Parathyroid adenoma (tissue), 2 donors: Measurements from ENCODE around the gene ZFP90.
"Not testable (repeated sequence)": the region's sequence is repeated elsewhere in the genome, so short reads cannot be mapped to it uniquely, and the experiment has no call there.

Experiments used
- H2AFZ ChIP-seq: fragments of 300-600 bp; sonication (generic); one replicate; pipeline ENCODE4 v1.7.0; 2017; ENCODE audit warnings: antibody characterized with exemption, mild to moderate bottlenecking
- H3K27ac ChIP-seq: fragments of 300-600 bp; sonication (generic); one replicate; pipeline ENCODE4 v1.7.0; 2017
- H3K27me3 ChIP-seq: fragments of 300-600 bp; sonication (generic); one replicate; pipeline ENCODE4 v1.7.0; 2017; ENCODE audit warnings: low read length; ENCODE audit not compliant: control insufficient read depth, insufficient read depth
- H3K36me3 ChIP-seq: fragments of 300-600 bp; sonication (generic); one replicate; pipeline ENCODE4 v1.7.0; 2017; ENCODE audit warnings: low read length; ENCODE audit not compliant: control insufficient read depth, insufficient read depth
- H3K4me1 ChIP-seq: fragments of 300-600 bp; sonication (generic); one replicate; pipeline ENCODE4 v1.7.0; 2017; ENCODE audit warnings: control low read depth
- H3K4me2 ChIP-seq: fragments of 300-600 bp; sonication (generic); one replicate; pipeline ENCODE4 v1.7.0; 2017; ENCODE audit warnings: low read length
- H3K4me3 ChIP-seq: fragments of 300-600 bp; sonication (generic); one replicate; pipeline ENCODE4 v1.7.0; 2017; ENCODE audit warnings: low read depth, low read length
- H3K79me2 ChIP-seq: fragments of 300-600 bp; sonication (generic); one replicate; pipeline ENCODE4 v1.7.0; 2017; ENCODE audit warnings: control low read depth
- H3K9ac ChIP-seq: fragments of 300-600 bp; sonication (generic); one replicate; pipeline ENCODE4 v1.7.0; 2017; ENCODE audit warnings: mild to moderate bottlenecking
- H3K9me3 ChIP-seq: fragments of 300-600 bp; sonication (generic); one replicate; pipeline ENCODE4 v1.7.0; 2017; ENCODE audit warnings: low read length; ENCODE audit not compliant: control insufficient read depth
- TF ChIP-seq, protein P1 (sequence below): fragments of 300-600 bp; sonication (generic); IDR thresholded peaks from one replicate; pipeline ENCODE4 v1.7.0; 2017; ENCODE audit warnings: antibody characterized with exemption, mild to moderate bottlenecking
- donor health status: primary hyperparathyroidism.

ZFP90 gene

DNA sequence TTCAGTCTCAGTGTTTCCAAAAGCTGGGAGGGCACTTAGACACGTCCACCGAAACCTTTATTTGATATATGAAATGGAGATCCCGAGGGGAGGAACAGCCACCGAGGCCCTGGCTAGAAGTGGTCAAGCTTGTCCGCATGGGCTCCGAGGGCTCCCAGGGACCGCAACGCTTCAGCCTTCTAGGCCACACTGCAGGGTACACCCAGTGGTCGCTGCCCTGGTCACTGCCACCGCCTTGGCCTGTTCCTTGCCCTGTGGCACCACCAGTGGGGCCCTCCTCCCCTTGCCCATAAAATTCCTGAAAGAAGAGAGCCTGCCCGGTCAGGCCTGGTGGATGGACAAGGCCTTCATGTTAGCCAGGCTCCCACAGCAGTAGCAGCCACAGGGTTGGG is 46.9 kb upstream of the ZFP90 start:
- peaks cover 12% of the 10 kb centered on the region for H3K4me1 ChIP-seq
- no peak overlapping the region for H3K9ac ChIP-seq

DNA sequence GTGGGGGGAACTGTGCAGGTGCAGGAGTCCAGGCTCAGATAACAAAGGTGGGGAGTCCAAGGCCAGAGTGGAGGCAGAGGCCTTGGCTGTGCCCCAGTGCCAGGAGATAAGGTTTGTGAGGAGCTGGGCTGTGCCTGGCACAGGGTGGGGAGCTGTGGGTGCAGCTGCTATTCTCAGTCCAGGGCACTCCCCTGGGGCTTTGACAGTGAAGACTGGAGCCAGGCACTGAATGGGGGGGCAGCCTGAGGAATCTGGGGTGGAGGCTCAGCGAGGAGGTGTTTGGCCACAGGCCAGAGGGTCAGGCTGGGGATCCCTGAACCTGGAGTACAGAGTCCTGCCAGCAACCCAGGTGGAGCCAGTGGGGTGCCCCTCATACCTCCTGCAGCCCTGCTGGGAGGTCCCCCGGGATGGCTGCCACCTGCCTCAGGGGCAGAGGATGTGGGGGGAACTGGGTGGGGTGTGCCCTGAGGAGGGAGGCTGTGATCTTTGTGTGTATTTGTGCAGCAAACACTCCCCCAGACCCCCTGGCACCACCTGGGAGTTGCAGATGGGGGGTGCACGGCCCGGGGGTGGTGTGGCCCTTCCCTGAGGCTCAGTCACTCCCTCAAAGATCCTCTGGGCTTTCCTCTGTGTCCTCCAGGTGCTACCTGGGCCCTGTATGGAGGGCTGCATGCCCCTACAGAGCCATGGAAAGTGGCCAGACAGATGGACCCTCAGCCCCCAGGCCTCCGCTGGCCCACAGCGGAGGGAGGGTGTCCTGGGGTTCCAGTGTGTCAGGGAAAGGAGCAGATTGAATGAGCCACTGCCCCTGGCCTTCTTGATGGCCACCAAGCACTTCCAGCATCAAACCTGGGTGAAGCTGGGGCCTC is 46.3 kb upstream of the ZFP90 start:
- Histone ChIP-seq H3K27me3 (no peaks in the 10 kb centered on the region), H3K4me3 (no peak overlapping the region), H3K79me2 (no peaks in the 10 kb centered on the region), H3K27ac (no peak overlapping the region), H3K4me1 (peaks cover 8% of the 10 kb centered on the region), H3K36me3 (no peaks in the 10 kb centered on the region), H2AFZ (no peak overlapping the region), H3K4me2 (no peak overlapping the region), H3K9ac (no peak overlapping the region), H3K9me3 (no peaks in the 10 kb centered on the region)
- TF ChIP-seq, protein P1, sequence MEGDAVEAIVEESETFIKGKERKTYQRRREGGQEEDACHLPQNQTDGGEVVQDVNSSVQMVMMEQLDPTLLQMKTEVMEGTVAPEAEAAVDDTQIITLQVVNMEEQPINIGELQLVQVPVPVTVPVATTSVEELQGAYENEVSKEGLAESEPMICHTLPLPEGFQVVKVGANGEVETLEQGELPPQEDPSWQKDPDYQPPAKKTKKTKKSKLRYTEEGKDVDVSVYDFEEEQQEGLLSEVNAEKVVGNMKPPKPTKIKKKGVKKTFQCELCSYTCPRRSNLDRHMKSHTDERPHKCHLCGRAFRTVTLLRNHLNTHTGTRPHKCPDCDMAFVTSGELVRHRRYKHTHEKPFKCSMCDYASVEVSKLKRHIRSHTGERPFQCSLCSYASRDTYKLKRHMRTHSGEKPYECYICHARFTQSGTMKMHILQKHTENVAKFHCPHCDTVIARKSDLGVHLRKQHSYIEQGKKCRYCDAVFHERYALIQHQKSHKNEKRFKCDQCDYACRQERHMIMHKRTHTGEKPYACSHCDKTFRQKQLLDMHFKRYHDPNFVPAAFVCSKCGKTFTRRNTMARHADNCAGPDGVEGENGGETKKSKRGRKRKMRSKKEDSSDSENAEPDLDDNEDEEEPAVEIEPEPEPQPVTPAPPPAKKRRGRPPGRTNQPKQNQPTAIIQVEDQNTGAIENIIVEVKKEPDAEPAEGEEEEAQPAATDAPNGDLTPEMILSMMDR: no peak

More for the DNA sequence above, 46.9 kb upstream of the ZFP90 start:
- H2AFZ ChIP-seq: no peak overlapping the region
- no peaks in the 10 kb centered on the region for H3K27me3 ChIP-seq
- no peak overlapping the region for H3K4me3 ChIP-seq
- H3K27ac ChIP-seq: no peak overlapping the region
- TF ChIP-seq, protein P1: no peak
- no peaks in the 10 kb centered on the region for H3K36me3 ChIP-seq
- no peak overlapping the region for H3K4me2 ChIP-seq
- H3K9me3 ChIP-seq: no peaks in the 10 kb centered on the region
- H3K79me2 ChIP-seq: no peaks in the 10 kb centered on the region

DNA sequence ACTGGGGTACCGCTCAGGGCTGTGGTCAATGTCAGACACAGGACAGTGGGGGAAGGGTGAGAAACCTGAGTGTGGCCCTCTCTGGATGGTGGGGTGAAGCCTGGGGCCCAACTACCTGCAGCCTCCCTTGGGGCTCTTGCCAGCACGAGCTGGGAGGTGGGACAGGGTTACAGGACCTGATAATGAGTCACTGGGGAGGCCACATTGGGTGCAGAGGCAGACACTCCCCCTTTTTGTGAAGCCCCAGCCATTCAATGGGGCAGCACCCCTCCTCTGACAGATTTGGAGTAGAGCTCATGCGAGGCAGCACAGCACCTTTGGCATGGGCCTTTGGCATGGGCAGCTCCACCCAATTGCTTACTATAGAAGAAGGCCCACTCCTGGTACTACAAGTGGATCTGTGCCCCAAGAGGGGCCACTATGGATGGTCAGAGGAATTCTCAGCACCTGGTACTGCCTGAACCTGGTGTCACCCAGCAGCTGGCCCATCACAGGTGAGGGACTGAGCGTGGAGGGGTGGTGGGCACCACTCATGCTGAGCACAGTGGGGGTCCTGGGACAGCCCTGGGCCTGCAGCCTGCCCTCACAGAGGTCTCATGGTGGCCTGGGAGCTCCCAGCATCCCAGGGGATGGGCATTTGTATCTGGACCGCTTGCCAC is 45.5 kb upstream of the ZFP90 start:
- H3K27ac ChIP-seq: no peak overlapping the region
- no peak overlapping the region for H3K4me2 ChIP-seq
- peaks cover 8% of the 10 kb centered on the region for H3K4me1 ChIP-seq
- H3K9ac ChIP-seq: no peak overlapping the region
- H3K4me3 ChIP-seq: no peak overlapping the region
- H3K27me3 ChIP-seq: no peaks in the 10 kb centered on the region
- no peaks in the 10 kb centered on the region for H3K36me3 ChIP-seq
- H3K79me2 ChIP-seq: no peaks in the 10 kb centered on the region
- no peaks in the 10 kb centered on the region for H3K9me3 ChIP-seq
- no peak overlapping the region for H2AFZ ChIP-seq
- TF ChIP-seq, protein P1: no peak

GRCh38 chr16:68494261-68494660 is 44.8 kb upstream of the ZFP90 start:
- not testable (repeated sequence) for H3K4me3 ChIP-seq, H3K4me2 ChIP-seq, H3K9me3 ChIP-seq, H3K27me3 ChIP-seq, H3K79me2 ChIP-seq, H3K4me1 ChIP-seq, H3K27ac ChIP-seq, H3K36me3 ChIP-seq, H2AFZ ChIP-seq, H3K9ac ChIP-seq

DNA sequence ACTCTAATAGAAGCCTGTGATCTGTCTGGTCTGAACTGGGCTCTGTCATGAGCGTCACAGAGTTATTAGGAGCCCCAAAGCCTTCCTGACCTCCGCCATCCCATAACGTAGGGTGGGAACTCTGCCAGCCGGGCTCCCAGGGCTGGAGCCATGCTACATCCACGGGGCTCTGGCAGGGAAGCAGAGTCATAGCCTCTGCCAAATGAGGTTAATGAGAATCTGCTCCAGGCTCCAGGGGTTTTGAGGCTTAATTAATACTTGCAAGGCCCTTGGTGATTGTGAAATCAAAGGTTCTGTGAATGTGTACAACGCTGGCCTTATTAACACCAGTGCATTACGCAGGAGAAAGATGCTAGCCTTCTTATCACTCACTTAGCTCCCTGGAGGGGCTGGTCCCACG is 42.4 kb upstream of the ZFP90 start:
- H3K27ac ChIP-seq: no peak overlapping the region
- H3K4me3 ChIP-seq: no peak overlapping the region
- no peaks in the 10 kb centered on the region for H3K27me3 ChIP-seq
- no peaks in the 10 kb centered on the region for H3K4me1 ChIP-seq
- no peak overlapping the region for H3K9ac ChIP-seq
- no peaks in the 10 kb centered on the region for H3K79me2 ChIP-seq
- TF ChIP-seq, protein P1: no peak
- no peaks in the 10 kb centered on the region for H3K36me3 ChIP-seq
- H3K9me3 ChIP-seq: no peaks in the 10 kb centered on the region
- H2AFZ ChIP-seq: no peak overlapping the region
- H3K4me2 ChIP-seq: no peak overlapping the region
